ENCODE measurements around the gene CHGA.

The CHGA gene

GRCh38 chr14:92984082-92984788 is 61.3 kb downstream of the CHGA start:
- DNase-seq, result no peak
